Karpas-422 (cell line): ENCODE measurements around the gene CSNK1G2. TPM values are rescaled to one million over a fixed set of nuclear protein-coding genes. Genes with fewer than 3 reads are reported as not detected.

Source experiments
- DNase-seq: peaks from one replicate; pipeline ENCODE4 v3.0.0-alpha.2; 2015
- H2AFZ ChIP-seq: fragments of 200-600 bp; sonication (generic); 2 replicates; pipeline ENCODE4 v1.6.1; 2014; ENCODE audit warnings: antibody characterized with exemption, low read length, mixed read lengths
- H3K27ac ChIP-seq: fragments of 200-600 bp; sonication (generic); 2 replicates; pipeline ENCODE4 v1.5.1; 2014; ENCODE audit warnings: mild to moderate bottlenecking, low read length, moderate library complexity
- H3K27me3 ChIP-seq: fragments of 200-600 bp; sonication (generic); 2 replicates; pipeline ENCODE4 v1.6.1; 2014; ENCODE audit warnings: low read length, mixed read lengths
- H3K36me3 ChIP-seq: fragments of 200-600 bp; sonication (generic); 2 replicates; pipeline ENCODE4 v1.6.1; 2014; ENCODE audit warnings: low read length, mixed read lengths; ENCODE audit not compliant: insufficient read depth
- H3K4me1 ChIP-seq: fragments of 200-600 bp; sonication (generic); 2 replicates; pipeline ENCODE4 v1.6.1; 2014; ENCODE audit warnings: mild to moderate bottlenecking, low read length, mixed read lengths
- H3K4me2 ChIP-seq: fragments of 200-600 bp; sonication (generic); 2 replicates; pipeline ENCODE4 v1.6.1; 2014; ENCODE audit warnings: low read length, low read depth, mild to moderate bottlenecking; ENCODE audit not compliant: poor library complexity, severe bottlenecking
- H3K4me3 ChIP-seq: fragments of 200-600 bp; sonication (generic); 2 replicates; pipeline ENCODE4 v1.5.1; 2014; ENCODE audit warnings: mild to moderate bottlenecking, antibody characterized with exemption, low read length, mixed read lengths
- H3K79me2 ChIP-seq: fragments of 200-600 bp; sonication (generic); 2 replicates; pipeline ENCODE4 v1.6.1; 2014; ENCODE audit warnings: mild to moderate bottlenecking, low read length, mixed read lengths
- H3K9ac ChIP-seq: fragments of 200-600 bp; sonication (generic); 2 replicates; pipeline ENCODE4 v1.6.0; 2014; ENCODE audit warnings: low read length
- H3K9me2 ChIP-seq: fragments of 200-600 bp; sonication (generic), shearing (Covaris generic); replicated peaks from 2 replicates; pipeline ENCODE4 v1.6.0; 2014; ENCODE audit warnings: mild to moderate bottlenecking, low read length, moderate library complexity; ENCODE audit not compliant: insufficient read depth
- H3K9me3 ChIP-seq: fragments of 300-700, 200-600 bp; sonication (generic); 2 replicates; pipeline ENCODE4 v1.6.1; 2014; ENCODE audit warnings: low read length, mixed read lengths
- H4K20me1 ChIP-seq: fragments of 200-600 bp; sonication (generic); 2 replicates; pipeline ENCODE4 v1.6.1; 2014; ENCODE audit warnings: mild to moderate bottlenecking, antibody characterized with exemption, low read length, low read depth; ENCODE audit not compliant: insufficient read depth
- total RNA-seq: library from RNA; depleted of rRNA; stranded (reverse); fragments of >200 nt; shearing (Covaris generic); gene quantifications from 2 replicates; pipeline ENCODE4 v1.2.3, GENCODE V29; 2014; ENCODE audit warnings: low replicate concordance

The CSNK1G2 gene
- total RNA-seq, 1 experiment from 2014 or later: 57.1 TPM

DNA sequence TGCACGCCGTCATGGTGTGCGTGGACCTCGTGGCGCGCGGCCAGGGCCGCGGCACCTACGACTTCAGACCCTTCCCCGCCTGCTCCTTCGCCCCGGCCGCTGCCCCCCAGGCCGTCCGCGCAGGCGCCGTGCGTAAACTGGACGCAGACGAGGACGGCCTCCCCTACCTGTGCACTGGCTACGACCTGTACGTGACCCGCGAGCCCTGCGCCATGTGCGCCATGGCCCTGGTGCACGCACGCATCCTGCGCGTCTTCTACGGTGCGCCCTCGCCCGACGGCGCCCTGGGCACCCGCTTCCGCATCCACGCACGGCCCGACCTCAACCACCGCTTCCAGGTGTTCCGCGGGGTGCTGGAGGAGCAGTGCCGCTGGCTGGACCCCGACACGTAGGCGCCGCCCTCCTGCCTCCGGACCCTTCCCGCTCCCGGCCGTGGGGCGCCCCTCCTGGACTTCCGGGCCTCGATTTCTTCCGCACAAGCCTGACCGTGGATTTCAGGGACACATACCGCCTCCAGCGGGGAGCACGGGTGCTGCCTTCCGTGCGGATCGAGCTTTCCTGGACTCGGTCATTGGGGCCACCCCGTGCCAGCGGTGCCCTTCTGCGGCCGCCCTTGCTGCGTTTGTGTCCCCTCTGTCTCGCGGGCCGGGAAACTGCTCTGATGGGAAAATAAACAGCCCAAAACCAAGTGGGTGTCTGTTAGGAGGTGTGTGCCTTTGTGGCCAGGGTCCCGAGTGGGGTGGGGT, 28.0 kb upstream of the CSNK1G2 start:
- Histone ChIP-seq H3K9me2 (no peaks in the 10 kb centered on the region), H3K27me3 (no peaks in the 10 kb centered on the region), H3K4me2 (no peak overlapping the region), H3K79me2 (peaks cover 45% of the 10 kb centered on the region), H3K27ac (no peak overlapping the region), H3K9ac (no peak overlapping the region), H3K36me3 (no peaks in the 10 kb centered on the region), H2AFZ (no peak overlapping the region), H3K4me1 (no peaks in the 10 kb centered on the region), H3K4me3 (no peak overlapping the region), H3K9me3 (no peaks in the 10 kb centered on the region), H4K20me1 (no peaks in the 10 kb centered on the region)
- DNase-seq: no peak

GRCh38 chr19:1913781-1914577, 27.0 kb upstream of the CSNK1G2 start:
- Histone ChIP-seq H3K27me3 (no peaks in the 10 kb centered on the region), H3K9me3 (no peaks in the 10 kb centered on the region), H3K4me1 (no peaks in the 10 kb centered on the region), H3K9ac (no peak overlapping the region), H3K9me2 (no peaks in the 10 kb centered on the region), H2AFZ (no peak overlapping the region), H3K4me3 (no peak overlapping the region), H3K36me3 (no peaks in the 10 kb centered on the region), H3K4me2 (no peak overlapping the region), H3K79me2 (peaks cover 39% of the 10 kb centered on the region), H3K27ac (no peak overlapping the region), H4K20me1 (no peaks in the 10 kb centered on the region)
- no peak for DNase-seq

DNA sequence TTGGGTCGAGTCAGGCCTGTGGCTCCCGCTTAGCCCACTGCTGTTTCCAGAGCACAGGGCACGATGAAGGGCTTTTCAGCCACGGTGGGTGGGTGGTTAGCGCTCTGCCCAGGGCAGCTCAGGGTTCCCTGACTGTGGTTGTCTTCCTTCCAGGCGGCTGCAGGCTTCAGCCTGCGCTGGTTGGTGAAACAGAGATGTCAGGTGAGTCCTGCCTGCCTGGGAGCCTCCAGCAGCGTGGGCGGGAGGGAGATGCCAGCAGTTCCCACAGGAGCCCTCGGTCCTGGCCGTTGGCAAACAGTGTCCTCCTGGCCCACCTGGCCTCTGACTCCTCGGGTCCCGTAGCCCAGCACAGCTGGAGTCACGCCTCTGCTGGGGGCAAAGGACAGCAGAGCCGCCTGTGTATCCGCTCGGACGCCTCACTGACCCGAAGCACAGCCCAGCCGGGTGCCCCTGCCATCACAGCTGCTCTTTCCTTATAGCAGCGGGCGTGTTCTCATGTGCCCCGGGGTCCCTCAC, 26.1 kb upstream of the CSNK1G2 start:
- H3K36me3 ChIP-seq: no peaks in the 10 kb centered on the region
- no peak for DNase-seq
- H3K27ac ChIP-seq: no peak overlapping the region
- no peak overlapping the region for H3K9ac ChIP-seq
- no peaks in the 10 kb centered on the region for H3K9me2 ChIP-seq
- no peak overlapping the region for H2AFZ ChIP-seq
- peaks cover 30% of the 10 kb centered on the region for H3K79me2 ChIP-seq
- H3K9me3 ChIP-seq: no peaks in the 10 kb centered on the region
- H3K4me1 ChIP-seq: no peaks in the 10 kb centered on the region
- H3K27me3 ChIP-seq: no peaks in the 10 kb centered on the region
- H4K20me1 ChIP-seq: no peaks in the 10 kb centered on the region
- H3K4me2 ChIP-seq: no peak overlapping the region
- H3K4me3 ChIP-seq: no peak overlapping the region

DNA sequence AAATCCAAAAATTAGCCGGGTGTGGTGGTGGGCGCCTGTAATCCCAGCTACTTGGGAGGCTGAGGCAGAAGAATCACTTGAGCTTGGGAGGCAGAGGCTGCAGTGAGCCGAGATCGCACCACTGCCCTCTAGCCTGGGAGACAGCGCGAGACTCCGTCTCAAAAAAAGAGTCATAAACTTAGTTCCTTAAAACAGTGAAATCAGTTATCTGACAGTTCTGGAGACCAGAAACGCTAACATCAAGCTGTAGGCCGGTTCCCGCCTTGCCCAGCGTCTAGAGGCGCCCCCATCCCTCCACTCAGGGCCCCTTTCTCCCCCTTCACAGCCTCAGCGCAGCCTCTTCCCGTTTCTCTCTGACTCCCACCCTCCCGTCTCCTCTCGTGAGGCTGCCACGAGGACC, 23.8 kb upstream of the CSNK1G2 start:
- Histone ChIP-seq H3K27me3 (no peaks in the 10 kb centered on the region), H3K36me3 (0 out of 2 replicates have a peak, but pooled peaks cover 3% of the 10 kb centered on the region), H3K9me3 (no peaks in the 10 kb centered on the region), H3K79me2 (peaks cover 11% of the 10 kb centered on the region), H3K4me3 (no peak overlapping the region), H3K4me2 (no peak overlapping the region), H2AFZ (no peak overlapping the region), H3K9ac (no peak overlapping the region), H3K9me2 (no peaks in the 10 kb centered on the region), H3K4me1 (no peaks in the 10 kb centered on the region), H3K27ac (no peak overlapping the region), H4K20me1 (no peaks in the 10 kb centered on the region)
- no peak for DNase-seq

GRCh38 chr19:1917926-1918325, 23.0 kb upstream of the CSNK1G2 start:
- H2AFZ ChIP-seq: no peak overlapping the region
- H3K9ac ChIP-seq: no peak overlapping the region
- no peaks in the 10 kb centered on the region for H4K20me1 ChIP-seq
- no peak overlapping the region for H3K4me3 ChIP-seq
- DNase-seq: no peak
- H3K4me2 ChIP-seq: no peak overlapping the region
- peaks cover 8% of the 10 kb centered on the region; the same call in 1 of the 2 replicates for H3K79me2 ChIP-seq
- no peaks in the 10 kb centered on the region for H3K9me3 ChIP-seq
- H3K4me1 ChIP-seq: no peaks in the 10 kb centered on the region
- H3K36me3 ChIP-seq: 0 out of 2 replicates have a peak, but pooled peaks cover 3% of the 10 kb centered on the region
- H3K27me3 ChIP-seq: no peaks in the 10 kb centered on the region
- no peaks in the 10 kb centered on the region for H3K9me2 ChIP-seq
- no peak overlapping the region for H3K27ac ChIP-seq

- H3K9ac ChIP-seq: no peak overlapping the region
- H3K27ac ChIP-seq: no peak overlapping the region
- H3K9me2 ChIP-seq: no peaks in the 10 kb centered on the region
These were observed 22.0 kb upstream of the CSNK1G2 start for GRCh38 chr19:1918975-1919374.

DNA sequence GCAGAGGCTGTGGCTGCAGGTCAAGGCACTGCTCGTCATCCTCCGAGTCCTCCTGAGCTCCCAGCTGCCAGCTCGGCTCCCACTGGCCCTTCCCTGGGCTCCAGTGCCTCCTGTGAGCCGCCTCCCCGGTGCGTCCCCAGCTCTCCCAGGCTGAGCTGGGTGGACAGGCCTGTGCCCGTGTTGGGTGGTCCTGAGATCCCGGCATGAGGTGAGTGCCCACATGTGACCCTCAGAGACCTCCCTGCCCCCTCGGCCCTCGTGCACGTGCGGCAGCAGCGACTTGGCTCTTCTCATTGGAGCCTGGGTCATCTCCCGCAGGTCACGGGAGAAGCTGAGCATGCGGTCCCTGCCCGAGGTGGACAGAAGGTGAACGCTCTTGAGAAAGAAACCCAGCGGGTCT, 20.3 kb upstream of the CSNK1G2 start:
- no peaks in the 10 kb centered on the region for H3K9me3 ChIP-seq
- H3K9ac ChIP-seq: no peak overlapping the region
- no peaks in the 10 kb centered on the region for H4K20me1 ChIP-seq
- DNase-seq: no peak
- no peak overlapping the region for H3K4me3 ChIP-seq
- H2AFZ ChIP-seq: no peak overlapping the region
- 0 out of 2 replicates have a peak, but pooled peaks cover 3% of the 10 kb centered on the region for H3K36me3 ChIP-seq
- no peaks in the 10 kb centered on the region for H3K27me3 ChIP-seq
- no peak overlapping the region for H3K4me2 ChIP-seq
- no peaks in the 10 kb centered on the region for H3K4me1 ChIP-seq
- no peaks in the 10 kb centered on the region for H3K79me2 ChIP-seq
- H3K9me2 ChIP-seq: no peaks in the 10 kb centered on the region
- no peak overlapping the region for H3K27ac ChIP-seq

More at GRCh38 chr19:1918975-1919374, 22.0 kb upstream of the CSNK1G2 start:
- Histone ChIP-seq H3K79me2 (no peaks in the 10 kb centered on the region), H2AFZ (no peak overlapping the region), H4K20me1 (no peaks in the 10 kb centered on the region), H3K4me3 (no peak overlapping the region), H3K27me3 (no peaks in the 10 kb centered on the region), H3K4me2 (no peak overlapping the region), H3K4me1 (no peaks in the 10 kb centered on the region), H3K36me3 (0 out of 2 replicates have a peak, but pooled peaks cover 3% of the 10 kb centered on the region), H3K9me3 (no peaks in the 10 kb centered on the region)
- DNase-seq: no peak

DNA sequence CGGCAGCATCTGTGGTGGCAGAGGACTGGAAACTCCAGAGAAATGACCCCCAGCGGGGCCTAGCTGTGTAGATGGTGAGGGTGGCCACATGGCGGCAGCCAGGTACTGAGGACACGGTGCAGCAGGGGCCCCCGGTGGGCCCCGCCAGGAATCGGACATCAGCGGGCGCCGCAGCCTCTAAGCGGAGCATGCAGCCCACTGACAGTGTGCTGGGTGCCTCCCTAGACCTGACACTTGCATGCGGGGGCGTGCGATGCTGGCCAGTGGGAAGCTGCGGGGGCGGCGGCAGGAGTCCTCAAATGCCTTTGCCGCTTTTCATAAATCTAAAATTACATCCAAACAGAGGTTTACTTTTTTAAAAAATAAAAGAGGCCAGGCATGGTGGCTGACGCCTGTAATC, 19.6 kb upstream of the CSNK1G2 start:
- Histone ChIP-seq H3K4me1 (no peaks in the 10 kb centered on the region), H3K9me2 (no peaks in the 10 kb centered on the region), H3K9me3 (no peaks in the 10 kb centered on the region), H3K36me3 (0 out of 2 replicates have a peak, but pooled peaks cover 3% of the 10 kb centered on the region), H3K27ac (no peak overlapping the region), H3K4me2 (no peak overlapping the region), H3K27me3 (no peaks in the 10 kb centered on the region), H3K4me3 (no peak overlapping the region), H3K9ac (no peak overlapping the region), H2AFZ (no peak overlapping the region), H3K79me2 (no peaks in the 10 kb centered on the region), H4K20me1 (no peaks in the 10 kb centered on the region)
- no peak for DNase-seq
